Skeletal muscle satellite cell (primary cell): ENCODE results near the gene ARID1B.

ENCODE experiments used
- H3K27me3 ChIP-seq: 2 replicates; pipeline ENCODE4 v1.7.0; 2013; ENCODE audit warnings: low read length; ENCODE audit not compliant: control insufficient read depth, insufficient read depth
- H3K36me3 ChIP-seq: 2 replicates; pipeline ENCODE4 v1.7.0; 2013; ENCODE audit warnings: mild to moderate bottlenecking, control low read depth, low read length; ENCODE audit not compliant: insufficient read depth
- H3K4me1 ChIP-seq: 2 replicates; pipeline ENCODE4 v1.7.0; 2013; ENCODE audit warnings: low read length; ENCODE audit not compliant: control insufficient read depth, insufficient read depth
- H3K4me2 ChIP-seq: 2 replicates; pipeline ENCODE4 v1.7.0; 2013; ENCODE audit warnings: mild to moderate bottlenecking, low read length
- H3K4me3 ChIP-seq: 2 replicates; pipeline ENCODE4 v1.7.0; 2013; ENCODE audit warnings: low read length
- H3K9ac ChIP-seq: 2 replicates; pipeline ENCODE4 v1.7.0; 2013; ENCODE audit warnings: mild to moderate bottlenecking, low read depth, low read length, moderate library complexity
- H3K9me3 ChIP-seq: replicated peaks from 2 replicates; pipeline ENCODE4 v1.7.0; 2013; ENCODE audit warnings: mild to moderate bottlenecking, control low read depth, low read length

The ARID1B gene

GRCh38 chr6:156814036-156814581, 36.9 kb downstream of the ARID1B start:
- Histone ChIP-seq H3K9ac (no peak overlapping the region), H3K4me3 (no peak overlapping the region), H3K27me3 (no peaks in the 10 kb centered on the region), H3K9me3 (no peaks in the 10 kb centered on the region), H3K4me1 (peaks cover 21% of the 10 kb centered on the region), H3K36me3 (no peaks in the 10 kb centered on the region), H3K4me2 (no peak overlapping the region)

GRCh38 chr6:156816505-156816904, 39.3 kb downstream of the ARID1B start:
- Histone ChIP-seq H3K9me3 (no peaks in the 10 kb centered on the region), H3K4me1 (peaks cover 19% of the 10 kb centered on the region), H3K27me3 (no peaks in the 10 kb centered on the region), H3K9ac (no peak overlapping the region), H3K36me3 (no peaks in the 10 kb centered on the region), H3K4me3 (no peak overlapping the region), H3K4me2 (peak overlapping the region; percentile 17)

- Histone ChIP-seq H3K36me3 (no peaks in the 10 kb centered on the region), H3K4me3 (no peak overlapping the region), H3K27me3 (no peaks in the 10 kb centered on the region), H3K9me3 (no peaks in the 10 kb centered on the region), H3K9ac (no peak overlapping the region), H3K4me1 (peaks cover 17% of the 10 kb centered on the region), H3K4me2 (no peak overlapping the region)
These were observed 43.1 kb downstream of the ARID1B start for GRCh38 chr6:156820089-156820798.

GRCh38 chr6:156821707-156822106, 44.5 kb downstream of the ARID1B start:
- Histone ChIP-seq H3K9ac (no peak overlapping the region), H3K9me3 (no peaks in the 10 kb centered on the region), H3K27me3 (no peaks in the 10 kb centered on the region), H3K4me3 (no peak overlapping the region), H3K4me2 (no peak overlapping the region), H3K36me3 (no peaks in the 10 kb centered on the region), H3K4me1 (peaks cover 2% of the 10 kb centered on the region)

GRCh38 chr6:156822747-156823206, 45.6 kb downstream of the ARID1B start:
- no peaks in the 10 kb centered on the region for H3K36me3 ChIP-seq
- no peak overlapping the region for H3K4me3 ChIP-seq
- H3K9me3 ChIP-seq: no peaks in the 10 kb centered on the region
- H3K4me1 ChIP-seq: peaks cover 10% of the 10 kb centered on the region
- no peak overlapping the region for H3K9ac ChIP-seq
- H3K27me3 ChIP-seq: no peaks in the 10 kb centered on the region
- H3K4me2 ChIP-seq: no peak overlapping the region

GRCh38 chr6:156824142-156824541, 47.0 kb downstream of the ARID1B start:
- Histone ChIP-seq H3K4me3 (no peak overlapping the region), H3K9me3 (no peaks in the 10 kb centered on the region), H3K4me2 (no peak overlapping the region), H3K36me3 (no peaks in the 10 kb centered on the region), H3K27me3 (no peaks in the 10 kb centered on the region), H3K9ac (no peak overlapping the region), H3K4me1 (peaks cover 18% of the 10 kb centered on the region)

- Histone ChIP-seq H3K9me3 (no peaks in the 10 kb centered on the region), H3K4me1 (peaks cover 18% of the 10 kb centered on the region), H3K4me2 (no peak overlapping the region), H3K4me3 (no peak overlapping the region), H3K9ac (no peak overlapping the region), H3K27me3 (no peaks in the 10 kb centered on the region), H3K36me3 (peaks cover 8% of the 10 kb centered on the region)
These were observed 48.3 kb downstream of the ARID1B start for GRCh38 chr6:156825475-156825874.

- no peaks in the 10 kb centered on the region for H3K9me3 ChIP-seq
- H3K9ac ChIP-seq: no peak overlapping the region
- no peaks in the 10 kb centered on the region for H3K27me3 ChIP-seq
- H3K36me3 ChIP-seq: peaks cover 8% of the 10 kb centered on the region
- no peak overlapping the region for H3K4me2 ChIP-seq
- no peak overlapping the region for H3K4me3 ChIP-seq
- H3K4me1 ChIP-seq: peaks cover 18% of the 10 kb centered on the region
These were observed 49.2 kb downstream of the ARID1B start for GRCh38 chr6:156826290-156826955.

- peak overlapping the region; percentile 22 for H3K4me2 ChIP-seq
- H3K36me3 ChIP-seq: peaks cover 8% of the 10 kb centered on the region
- no peaks in the 10 kb centered on the region for H3K27me3 ChIP-seq
- H3K4me3 ChIP-seq: no peak overlapping the region
- peaks cover 26% of the 10 kb centered on the region for H3K4me1 ChIP-seq
- H3K9me3 ChIP-seq: no peaks in the 10 kb centered on the region
- H3K9ac ChIP-seq: no peak overlapping the region
These were observed 50.2 kb downstream of the ARID1B start for GRCh38 chr6:156827382-156827781.

- Histone ChIP-seq H3K9ac (peak overlapping the region; percentile 49), H3K4me3 (peak overlapping the region; percentile 23), H3K36me3 (peaks cover 8% of the 10 kb centered on the region)
These were observed 51.1 kb downstream of the ARID1B start for GRCh38 chr6:156828280-156828703.

GRCh38 chr6:156830126-156830525, 52.9 kb downstream of the ARID1B start:
- no peaks in the 10 kb centered on the region for H3K9me3 ChIP-seq
- peaks cover 8% of the 10 kb centered on the region for H3K36me3 ChIP-seq
- H3K4me2 ChIP-seq: no peak overlapping the region
- no peak overlapping the region for H3K9ac ChIP-seq
- no peaks in the 10 kb centered on the region for H3K27me3 ChIP-seq
- H3K4me3 ChIP-seq: no peak overlapping the region
- H3K4me1 ChIP-seq: peaks cover 45% of the 10 kb centered on the region

More at GRCh38 chr6:156828280-156828703, 51.1 kb downstream of the ARID1B start:
- Histone ChIP-seq H3K9me3 (no peaks in the 10 kb centered on the region), H3K4me1 (peaks cover 35% of the 10 kb centered on the region), H3K27me3 (no peaks in the 10 kb centered on the region), H3K4me2 (peak overlapping the region; percentile 71)
